Astrocyte (in vitro differentiated cells and primary cell): ENCODE measurements around the gene RTL1. TPM values are rescaled to one million over a fixed set of nuclear protein-coding genes. Genes with fewer than 3 reads are reported as not detected.

ENCODE experiments used
- microRNA-seq: library from miRNA; unstranded; fragments of <30 nt; microRNA quantifications from one replicate; pipeline ENCODE4 v1.2.0, GENCODE V29; 2020
- total RNA-seq: library from RNA; stranded (reverse); gene quantifications from 2 replicates; pipeline ENCODE4 v1.2.1, GENCODE V29; 2021

Gene RTL1
- total RNA-seq, 1 donor from 2014 or later: 0.18 TPM

Small RNAs within 50 kb of the gene (microRNA-seq; reads per million reads assigned to microRNA genes)
- gene MIR127 (not detected), gene MIR136 (not detected), gene MIR337 (4.9 reads per million, percentile 20 among the genes with 10 or more reads in this experiment), gene MIR370 (8.2 reads per million, percentile 31 among the genes with 10 or more reads in this experiment), gene MIR431 (not detected), gene MIR432 (not detected), gene MIR433 (not detected), gene MIR493 (not detected), gene MIR665 (not detected)

Other genes with a start within 250 kb of the RTL1 start
- gene DLK1, start 176.8 kb downstream of the RTL1 start, total RNA-seq: 1.3 and 2.7 TPM in 2 replicates
- gene MEG3, start 77.6 kb downstream of the RTL1 start, total RNA-seq: not detected in 2 replicates